IgD-negative memory B cell (primary cell): ENCODE results near the gene SAMD4B. TPM values are rescaled to one million over a fixed set of nuclear protein-coding genes. Genes with fewer than 3 reads are reported as not detected.
"Not testable (repeated sequence)": the region's sequence is repeated elsewhere in the genome, so short reads cannot be mapped to it uniquely, and the experiment has no call there.

ENCODE experiments used
- H3K27ac Mint-ChIP-seq, 3 donors: one replicate each; pipeline ENCODE4 v1.8.0; 2020 to 2022; ENCODE audit warnings: mild to moderate bottlenecking in 3 of 3, mixed read lengths in 3 of 3, moderate library complexity in 1 of 3
- H3K27me3 Mint-ChIP-seq: one replicate; pipeline ENCODE4 v1.8.0; 2021; ENCODE audit warnings: mixed read lengths
- H3K36me3 Mint-ChIP-seq: one replicate; pipeline ENCODE4 v1.8.0; 2020; ENCODE audit warnings: mild to moderate bottlenecking, mixed read lengths
- H3K4me1 Mint-ChIP-seq, 3 donors: one replicate each; pipeline ENCODE4 v1.8.0; 2020 to 2022; ENCODE audit warnings: mixed read lengths in 3 of 3, mild to moderate bottlenecking in 1 of 3
- H3K4me3 Mint-ChIP-seq, 4 donors: one replicate each; pipeline ENCODE4 v1.8.0; 2020 to 2022; ENCODE audit warnings: mild to moderate bottlenecking in 4 of 4, mixed read lengths in 4 of 4, moderate library complexity in 3 of 4
- H3K9me3 Mint-ChIP-seq, 3 donors: one replicate each; pipeline ENCODE4 v1.8.0; 2020 to 2021; ENCODE audit warnings: mixed read lengths in 3 of 3, mild to moderate bottlenecking in 1 of 3
- polyA plus RNA-seq: library from polyadenylated mRNA; unstranded; fragments of 300-500 nt; fragmentation: Illumina TruSeq; gene quantifications from one replicate; pipeline ENCODE4 v1.2.3, GENCODE V29; 2021

SAMD4B gene
- polyA plus RNA-seq, 1 donor from 2014 or later: 22.2 TPM

DNA sequence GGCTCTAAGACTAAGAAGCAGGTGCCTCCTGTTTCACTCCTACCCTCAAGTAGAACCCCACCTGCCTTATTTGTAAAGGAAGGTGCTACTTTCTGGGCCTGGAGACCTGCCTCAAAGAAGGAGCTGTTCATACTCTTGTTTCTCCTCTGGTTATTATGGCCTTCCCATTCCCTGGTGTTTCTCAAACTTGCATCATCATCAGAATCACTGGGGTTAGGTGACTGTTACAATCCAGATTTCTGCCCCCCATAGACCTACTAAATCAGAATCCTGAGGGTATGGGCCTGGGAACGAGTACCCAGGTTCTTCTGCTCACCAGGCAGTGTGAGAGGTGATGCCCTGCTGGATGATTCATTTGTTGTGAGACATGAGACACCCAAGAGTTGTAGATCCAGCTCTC, 18.4 kb downstream of the SAMD4B start:
- Mint-ChIP-seq H3K4me1 (peaks cover 22 to 24% (median 24%) of the 10 kb centered on the region in 3 donors), H3K27ac (no peak overlapping the region), H3K36me3 (peaks cover 3% of the 10 kb centered on the region), H3K4me3 (no peak overlapping the region), H3K9me3 (no peaks in the 10 kb centered on the region), H3K27me3 (no peaks in the 10 kb centered on the region)

DNA sequence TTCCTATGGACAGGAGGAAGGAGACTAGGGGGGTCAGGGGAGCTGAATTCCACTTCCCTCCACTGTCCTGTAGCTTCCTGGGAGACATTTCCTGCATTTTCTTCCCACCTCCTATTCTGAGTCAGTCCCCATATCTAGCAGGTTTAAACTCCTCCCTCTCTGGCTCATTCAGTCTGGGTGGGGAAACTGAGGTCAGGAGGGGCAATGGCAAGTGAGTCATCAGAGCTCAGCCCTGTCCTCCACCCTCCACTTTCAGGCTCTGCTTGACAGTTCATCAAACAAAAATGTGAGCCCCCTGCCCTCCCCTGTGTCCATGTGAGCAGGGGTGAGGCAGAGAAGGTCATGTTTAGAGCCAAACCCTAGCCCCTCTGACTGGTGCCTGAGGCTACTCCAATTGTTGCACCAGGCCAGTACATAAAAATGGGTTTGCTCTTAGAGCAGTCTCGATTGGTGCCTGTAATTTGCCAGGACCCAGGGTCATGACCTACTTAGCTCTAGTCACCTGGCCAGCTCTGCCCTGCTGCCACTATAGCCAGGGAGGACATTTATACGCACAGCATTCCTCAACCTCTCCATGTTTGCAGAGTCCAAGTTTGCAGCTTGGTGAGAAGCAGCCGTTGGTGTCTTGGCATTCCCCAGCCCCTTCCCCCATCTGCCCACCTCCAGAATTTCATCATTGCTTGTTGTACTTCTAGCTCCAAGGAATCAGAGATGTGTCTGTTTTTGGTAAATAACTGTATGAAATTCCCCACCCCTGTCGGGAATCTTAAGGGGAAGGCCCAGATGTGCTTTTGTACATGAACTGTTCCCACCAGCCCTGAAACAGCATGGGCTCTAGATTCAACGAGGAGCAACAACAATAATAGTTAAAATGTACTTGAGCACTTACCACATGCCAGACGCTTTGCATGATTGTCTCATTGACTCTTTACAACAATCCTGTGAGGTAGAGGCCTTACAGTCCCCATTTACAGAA, 20.7 kb downstream of the SAMD4B start:
- H3K36me3 Mint-ChIP-seq: peaks cover 6% of the 10 kb centered on the region
- H3K27ac Mint-ChIP-seq: peak overlapping the region; percentile 86 to 93 (median 88)
- H3K4me3 Mint-ChIP-seq: peak overlapping the region in 2 of 4 donors; percentile 82 to 88
- H3K9me3 Mint-ChIP-seq: no peaks in the 10 kb centered on the region
- peaks cover 22 to 24% (median 22%) of the 10 kb centered on the region in 3 donors for H3K4me1 Mint-ChIP-seq
- H3K27me3 Mint-ChIP-seq: no peaks in the 10 kb centered on the region

DNA sequence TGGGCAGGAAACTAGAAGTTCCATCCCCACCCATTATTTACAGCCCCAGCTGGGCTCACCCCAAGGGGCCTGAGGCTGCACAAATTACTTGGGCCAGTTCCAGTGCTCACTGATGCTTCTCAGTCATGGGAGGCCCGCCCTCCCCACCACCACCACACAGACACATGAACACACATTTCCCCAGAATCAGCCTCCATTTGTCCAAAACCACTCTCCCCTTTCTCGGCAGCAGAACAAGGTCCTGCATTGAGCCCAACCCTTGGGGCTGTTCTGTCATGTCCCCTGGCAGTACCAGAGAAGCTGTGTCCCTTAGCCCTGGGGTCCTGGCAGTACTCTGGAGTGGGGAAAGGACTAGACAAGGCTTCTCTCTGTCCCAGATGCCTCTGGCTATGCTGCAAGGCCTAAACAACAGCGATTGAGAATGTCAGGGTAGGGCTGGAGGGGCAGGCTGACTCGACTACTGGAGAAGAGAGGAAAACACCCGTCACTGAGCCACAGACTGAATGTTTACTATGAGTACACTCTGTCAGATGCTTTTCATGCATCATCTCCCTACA, 21.8 kb downstream of the SAMD4B start:
- H3K4me3 Mint-ChIP-seq: peak overlapping the region; percentile 5 to 88 (median 44)
- no peaks in the 10 kb centered on the region for H3K9me3 Mint-ChIP-seq

DNA sequence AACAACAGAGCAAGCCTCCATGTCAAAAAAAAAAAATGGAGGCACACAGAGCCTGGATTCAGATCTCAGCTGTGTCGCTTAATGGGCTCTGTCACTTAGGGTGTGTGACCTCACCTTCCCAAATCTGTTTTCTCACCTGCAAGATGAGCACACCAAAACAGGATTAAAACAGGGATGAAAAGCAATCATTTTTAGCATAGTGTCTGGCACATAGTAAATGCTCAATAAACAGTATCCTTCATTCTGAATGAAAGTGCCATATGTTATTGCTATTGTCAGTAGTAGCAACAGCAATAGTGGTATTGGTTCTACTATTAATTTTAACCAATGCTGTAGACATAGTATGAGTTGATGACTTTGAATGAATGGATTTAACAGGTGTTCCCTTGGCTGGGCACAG, 23.3 kb downstream of the SAMD4B start:
- Mint-ChIP-seq H3K36me3 (peaks cover 3% of the 10 kb centered on the region), H3K4me3 (no peak overlapping the region), H3K27me3 (no peaks in the 10 kb centered on the region), H3K27ac (no peak overlapping the region), H3K9me3 (no peaks in the 10 kb centered on the region), H3K4me1 (peaks cover 20 to 22% (median 22%) of the 10 kb centered on the region in 3 donors)

More for the DNA sequence above, 21.8 kb downstream of the SAMD4B start:
- Mint-ChIP-seq H3K27ac (peak overlapping the region; percentile 88 to 93 (median 89)), H3K27me3 (no peaks in the 10 kb centered on the region), H3K4me1 (peaks cover 22 to 24% (median 22%) of the 10 kb centered on the region in 3 donors), H3K36me3 (peaks cover 6% of the 10 kb centered on the region)

GRCh38 chr19:39369200-39369599, 27.0 kb downstream of the SAMD4B start:
- Mint-ChIP-seq H3K9me3 (no peaks in the 10 kb centered on the region), H3K4me1 (peaks cover 6 to 10% (median 9%) of the 10 kb centered on the region in 3 donors), H3K4me3 (no peak overlapping the region), H3K27ac (peak overlapping the region in 1 of 3 donors; percentile 14), H3K36me3 (peaks cover 3% of the 10 kb centered on the region), H3K27me3 (no peaks in the 10 kb centered on the region)

DNA sequence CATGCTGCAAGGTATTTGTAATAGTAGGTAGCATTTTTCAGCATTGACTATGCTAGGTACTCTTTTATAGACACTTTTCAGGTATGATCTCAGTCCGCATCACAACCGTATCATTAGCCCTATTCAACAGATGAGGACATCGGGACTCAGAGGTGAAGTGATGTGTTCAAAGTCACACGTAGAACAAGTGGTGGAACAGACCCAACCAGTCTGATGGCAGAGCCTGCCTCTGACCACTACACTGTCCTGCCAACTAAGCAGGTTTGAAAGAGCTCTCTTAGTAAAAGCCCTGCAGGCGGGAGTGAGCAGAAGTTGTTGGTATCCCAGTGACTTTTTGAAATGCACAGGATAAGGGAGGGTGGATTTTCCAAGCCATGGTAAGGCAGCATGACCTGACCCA, 28.5 kb downstream of the SAMD4B start:
- H3K27ac Mint-ChIP-seq: no peak overlapping the region
- no peaks in the 10 kb centered on the region for H3K9me3 Mint-ChIP-seq
- peaks cover 2 to 4% (median 3%) of the 10 kb centered on the region in 3 donors for H3K4me1 Mint-ChIP-seq
- peaks cover 3% of the 10 kb centered on the region for H3K36me3 Mint-ChIP-seq
- H3K27me3 Mint-ChIP-seq: no peaks in the 10 kb centered on the region
- H3K4me3 Mint-ChIP-seq: no peak overlapping the region

DNA sequence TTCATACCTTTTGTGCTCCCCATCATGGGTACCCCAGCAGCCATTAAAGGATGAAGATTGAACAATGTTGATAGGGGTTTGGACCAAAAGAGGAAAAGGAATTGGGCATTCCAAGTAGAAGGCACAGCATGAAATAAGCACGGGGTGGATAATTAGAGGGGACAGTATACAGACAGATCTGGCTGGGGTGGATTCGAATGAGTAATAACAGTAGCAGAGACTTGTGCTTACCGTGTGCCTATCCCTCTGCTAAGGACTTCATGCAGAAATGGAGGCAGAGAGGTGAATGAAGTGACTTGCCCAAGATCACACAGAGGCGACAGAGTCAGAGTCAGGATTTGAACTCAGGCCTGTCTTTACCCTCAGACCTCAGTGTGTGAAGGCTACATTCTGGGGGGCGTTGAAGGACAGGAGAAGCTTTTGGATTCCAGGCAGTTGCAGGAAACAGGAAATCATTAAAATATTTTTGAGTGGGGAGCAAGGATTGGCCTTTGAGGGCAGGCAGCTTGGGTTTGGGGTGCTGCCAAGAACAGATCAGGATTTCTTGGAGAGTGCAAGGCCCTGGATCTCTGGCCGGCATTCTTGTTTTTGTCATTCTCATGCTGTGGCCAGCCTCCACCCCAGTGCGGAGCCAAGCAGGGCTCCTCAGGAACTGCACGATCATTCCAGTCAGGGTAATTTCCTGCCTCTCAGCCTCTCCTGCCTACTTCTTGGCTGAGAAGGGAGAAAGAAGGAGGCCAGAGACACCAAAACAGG, 30.0 kb downstream of the SAMD4B start:
- peak overlapping the region in 2 of 3 donors; percentile 22 to 59 for H3K27ac Mint-ChIP-seq
- no peaks in the 10 kb centered on the region for H3K27me3 Mint-ChIP-seq
- H3K4me3 Mint-ChIP-seq: no peak overlapping the region
- H3K36me3 Mint-ChIP-seq: peaks cover 3% of the 10 kb centered on the region
- no peaks in the 10 kb centered on the region for H3K9me3 Mint-ChIP-seq
- H3K4me1 Mint-ChIP-seq: peaks cover 2 to 4% (median 3%) of the 10 kb centered on the region in 3 donors

DNA sequence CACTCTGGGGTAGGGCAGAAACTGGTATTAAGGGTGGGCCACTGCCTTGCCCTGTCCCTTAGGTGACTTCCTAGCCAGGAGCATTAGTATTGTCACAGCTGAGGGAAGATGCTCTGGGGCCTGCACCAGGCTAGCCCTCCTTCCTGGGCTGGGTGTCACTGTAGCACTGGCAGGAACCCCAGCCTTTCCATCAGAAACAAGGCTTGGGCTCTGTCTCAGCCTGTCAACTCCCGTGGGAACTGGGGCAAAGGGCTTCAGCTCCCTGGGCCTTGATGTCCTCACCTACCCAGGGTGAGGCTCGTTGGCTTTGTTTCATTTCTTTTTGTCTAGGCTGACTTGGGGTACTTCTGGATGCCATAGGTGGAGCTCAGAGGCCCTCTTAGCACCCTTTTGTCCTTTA, 30.7 kb downstream of the SAMD4B start:
- Mint-ChIP-seq H3K36me3 (peaks cover 3% of the 10 kb centered on the region), H3K4me1 (peaks cover 2 to 4% (median 3%) of the 10 kb centered on the region in 3 donors)

DNA sequence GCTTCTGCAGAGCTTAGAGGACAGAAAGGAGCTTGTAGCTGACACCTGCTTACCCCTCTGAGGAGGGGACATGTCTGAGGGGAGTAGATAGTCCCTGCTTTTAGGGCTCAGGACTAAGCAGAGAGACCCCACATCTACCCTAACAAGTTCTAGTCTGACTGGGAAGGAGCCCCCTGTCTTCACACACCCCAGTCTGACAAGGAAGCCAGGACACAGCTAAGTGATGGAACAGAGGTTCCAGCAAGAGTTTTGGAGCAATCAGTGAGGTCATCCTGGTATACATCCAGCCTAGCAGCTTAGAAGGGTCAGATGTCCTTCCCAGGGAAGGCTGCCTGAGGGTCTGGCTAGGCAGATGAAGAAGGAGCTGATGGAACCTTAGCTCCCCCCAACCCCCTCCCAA, 33.7 kb downstream of the SAMD4B start:
- peaks cover 2 to 4% (median 3%) of the 10 kb centered on the region in 3 donors for H3K4me1 Mint-ChIP-seq
- H3K27ac Mint-ChIP-seq: no peak overlapping the region
- peaks cover 6% of the 10 kb centered on the region for H3K36me3 Mint-ChIP-seq
- no peaks in the 10 kb centered on the region for H3K27me3 Mint-ChIP-seq
- H3K9me3 Mint-ChIP-seq: no peaks in the 10 kb centered on the region
- H3K4me3 Mint-ChIP-seq: no peak overlapping the region

More for the DNA sequence above, 30.7 kb downstream of the SAMD4B start:
- Mint-ChIP-seq H3K27ac (no peak overlapping the region), H3K4me3 (no peak overlapping the region), H3K9me3 (no peaks in the 10 kb centered on the region), H3K27me3 (no peaks in the 10 kb centered on the region)

GRCh38 chr19:39377373-39378362, 35.4 kb downstream of the SAMD4B start:
- H3K9me3 Mint-ChIP-seq: no peaks in the 10 kb centered on the region
- no peaks in the 10 kb centered on the region for H3K27me3 Mint-ChIP-seq
- H3K4me3 Mint-ChIP-seq: no peak overlapping the region
- H3K36me3 Mint-ChIP-seq: peaks cover 6% of the 10 kb centered on the region
- H3K27ac Mint-ChIP-seq: peak overlapping the region in 1 of 3 donors; percentile 77
- peaks cover 0 to 6% (median 4%) of the 10 kb centered on the region in 3 donors for H3K4me1 Mint-ChIP-seq

- peak overlapping the region in 1 of 3 donors; percentile 15 for H3K27ac Mint-ChIP-seq
- H3K36me3 Mint-ChIP-seq, H3K27me3 Mint-ChIP-seq, H3K4me3 Mint-ChIP-seq, H3K4me1 Mint-ChIP-seq, H3K9me3 Mint-ChIP-seq: not testable (repeated sequence)
These were observed 37.1 kb downstream of the SAMD4B start for GRCh38 chr19:39379366-39379765.

- Mint-ChIP-seq H3K36me3 (peaks cover 6% of the 10 kb centered on the region), H3K27ac (no peak overlapping the region), H3K27me3 (no peaks in the 10 kb centered on the region), H3K4me1 (peaks cover 0 to 4% (median 0%) of the 10 kb centered on the region in 3 donors), H3K4me3 (no peak overlapping the region), H3K9me3 (no peaks in the 10 kb centered on the region)
These were observed 37.7 kb downstream of the SAMD4B start for GRCh38 chr19:39379865-39380396.

- H3K4me3 Mint-ChIP-seq: peak overlapping the region in 1 of 4 donors; percentile 63
- no peaks in the 10 kb centered on the region for H3K27me3 Mint-ChIP-seq
- H3K27ac Mint-ChIP-seq: peak overlapping the region in 2 of 3 donors; percentile 48 to 74
- peaks cover 6% of the 10 kb centered on the region for H3K36me3 Mint-ChIP-seq
- H3K9me3 Mint-ChIP-seq: no peaks in the 10 kb centered on the region
- H3K4me1 Mint-ChIP-seq: peaks cover 0 to 4% (median 0%) of the 10 kb centered on the region in 3 donors
These were observed 38.6 kb downstream of the SAMD4B start for GRCh38 chr19:39380521-39381502.
